ENCODE results near the gene ZBP1.

ZBP1 gene

GRCh38 chr20:57657535-57658446, 37.6 kb upstream of the ZBP1 start:
- DNase-seq = peak; percentile 48

- no peak for DNase-seq
These were observed 36.8 kb upstream of the ZBP1 start for GRCh38 chr20:57656821-57657534.

- DNase-seq = no peak
These were observed 36.1 kb upstream of the ZBP1 start for GRCh38 chr20:57656252-57656820.

GRCh38 chr20:57655809-57656155, 35.6 kb upstream of the ZBP1 start:
- DNase-seq = no peak

GRCh38 chr20:57654998-57655808, 35.0 kb upstream of the ZBP1 start:
- no peak for DNase-seq

GRCh38 chr20:57654363-57654997, 34.3 kb upstream of the ZBP1 start:
- peak; percentile 57 for DNase-seq

- DNase-seq = no peak
These were observed 33.7 kb upstream of the ZBP1 start for GRCh38 chr20:57653910-57654309.

GRCh38 chr20:57653546-57653900, 33.3 kb upstream of the ZBP1 start:
- no peak for DNase-seq

GRCh38 chr20:57652606-57653545, 32.6 kb upstream of the ZBP1 start:
- DNase-seq = no peak

- DNase-seq = no peak
These were observed 31.8 kb upstream of the ZBP1 start for GRCh38 chr20:57651881-57652605.

GRCh38 chr20:57650756-57651483, 30.7 kb upstream of the ZBP1 start:
- no peak for DNase-seq

GRCh38 chr20:57650266-57650665, 30.0 kb upstream of the ZBP1 start:
- DNase-seq = no peak

- no peak for DNase-seq
These were observed 29.4 kb upstream of the ZBP1 start for GRCh38 chr20:57649617-57650015.

GRCh38 chr20:57648878-57649616, 28.8 kb upstream of the ZBP1 start:
- no peak for DNase-seq

GRCh38 chr20:57647933-57648785, 27.9 kb upstream of the ZBP1 start:
- DNase-seq = no peak

- no peak for DNase-seq
These were observed 27.0 kb upstream of the ZBP1 start for GRCh38 chr20:57647006-57647932.

- DNase-seq = no peak
These were observed 18.6 kb upstream of the ZBP1 start for GRCh38 chr20:57638895-57639236.

Data from activated naive CD4-positive, alpha-beta T cell treated with anti-CD3 and anti-CD28 coated beads, Interleukin-2, amount 50 U/mL, for 16 hours (primary cell).